Right lung (tissue), 5 donors: ENCODE measurements around the gene NEURL1B. TPM values are rescaled to one million over a fixed set of nuclear protein-coding genes. Genes with fewer than 3 reads are reported as not detected.

ENCODE experiments used
- DNase-seq, 2 donors: peaks; one replicate each; pipeline ENCODE4 v3.0.0-alpha.2; 2013
- polyA plus RNA-seq, 5 donors: library from polyadenylated mRNA; unstranded; fragments of 120-200 nt; gene quantifications; one replicate each; pipeline versions ENCODE4 v1.2.1 to v1.2.3, GENCODE V29; 2013; ENCODE audit warnings: inconsistent platforms in 1 of 5, low replicate concordance in 1 of 5; ENCODE audit not compliant: insufficient read length in 5 of 5, insufficient read depth in 1 of 5

Gene NEURL1B
- polyA plus RNA-seq, 5 donors: 22.2 to 32.4 (median 28.7) TPM

GRCh38 chr5:172632346-172633092 lies 8.5 kb upstream of the NEURL1B start:
- DNase-seq: no peak

GRCh38 chr5:172633403-172633970 lies 7.6 kb upstream of the NEURL1B start:
- no peak for DNase-seq

GRCh38 chr5:172634106-172634899 lies 6.8 kb upstream of the NEURL1B start:
- no peak for DNase-seq

- no peak for DNase-seq
These were observed 6.0 kb upstream of the NEURL1B start for GRCh38 chr5:172635038-172635437.

- no peak for DNase-seq
These were observed 4.6 kb upstream of the NEURL1B start for GRCh38 chr5:172636279-172637050.

GRCh38 chr5:172637110-172637580 lies 3.9 kb upstream of the NEURL1B start:
- DNase-seq: no peak

GRCh38 chr5:172637740-172638139 lies 3.3 kb upstream of the NEURL1B start:
- no peak for DNase-seq

- no peak for DNase-seq
These were observed 2.8 kb upstream of the NEURL1B start for GRCh38 chr5:172638209-172638768.

- no peak for DNase-seq
These were observed 924 bp upstream of the NEURL1B start for GRCh38 chr5:172640139-172640538.

- DNase-seq: no peak
These were observed 442 bp downstream of the NEURL1B start for GRCh38 chr5:172641359-172642050.

GRCh38 chr5:172642051-172642409 lies 967 bp downstream of the NEURL1B start:
- no peak for DNase-seq

GRCh38 chr5:172642486-172642885 lies 1.4 kb downstream of the NEURL1B start:
- DNase-seq: no peak

GRCh38 chr5:172642926-172643871 lies 2.1 kb downstream of the NEURL1B start:
- DNase-seq: no peak

- no peak for DNase-seq
These were observed 3.2 kb downstream of the NEURL1B start for GRCh38 chr5:172644266-172644665.

GRCh38 chr5:172644711-172645110 lies 3.6 kb downstream of the NEURL1B start:
- no peak for DNase-seq

GRCh38 chr5:172645271-172646055 lies 4.4 kb downstream of the NEURL1B start:
- DNase-seq: no peak

- DNase-seq: no peak
These were observed 5.7 kb downstream of the NEURL1B start for GRCh38 chr5:172646716-172647285.

- DNase-seq: no peak
These were observed 6.4 kb downstream of the NEURL1B start for GRCh38 chr5:172647352-172648012.
